Chondrocyte (in vitro differentiated cells): Measurements from ENCODE around the gene IZUMO4. TPM values are rescaled to one million over a fixed set of nuclear protein-coding genes. Genes with fewer than 3 reads are reported as not detected.

Experiments
- DNase-seq: peaks from one replicate; pipeline ENCODE4 v3.0.0; 2021; ENCODE audit warnings: mixed read lengths, low spot score
- H3K27ac Mint-ChIP-seq: one replicate; pipeline ENCODE4 v1.8.0; 2021; ENCODE audit warnings: mild to moderate bottlenecking, moderate library complexity, mixed read lengths; ENCODE audit not compliant: unreplicated experiment
- H3K27me3 Mint-ChIP-seq: 2 replicates; pipeline ENCODE4 v1.8.0; 2021; ENCODE audit warnings: low read depth, mixed read lengths
- H3K36me3 Mint-ChIP-seq: 2 replicates; pipeline ENCODE4 v1.8.0; 2021; ENCODE audit warnings: low read depth, mixed read lengths
- H3K4me1 Mint-ChIP-seq: 2 replicates; pipeline ENCODE4 v1.8.0; 2021; ENCODE audit warnings: low read depth, mild to moderate bottlenecking, mixed read lengths
- H3K4me3 Mint-ChIP-seq: one replicate; pipeline ENCODE4 v1.8.0; 2021; ENCODE audit warnings: mild to moderate bottlenecking, moderate library complexity, mixed read lengths; ENCODE audit not compliant: unreplicated experiment
- H3K9me3 Mint-ChIP-seq: 2 replicates; pipeline ENCODE4 v1.8.0; 2021; ENCODE audit warnings: low read depth, mixed read lengths
- total RNA-seq: library from RNA; stranded (reverse); gene quantifications from 3 replicates; pipeline ENCODE4 v1.2.1, GENCODE V29; 2021
- TF ChIP-seq, protein P1 (sequence below): fragments of 200-600 bp; sonication (generic); IDR thresholded peaks from 2 replicates; pipeline ENCODE4 v1.5.0; 2021; ENCODE audit warnings: antibody characterized with exemption, mild to moderate bottlenecking, moderate library complexity

IZUMO4 gene
- total RNA-seq, 1 donor from 2014 or later = 3.2 TPM

DNA sequence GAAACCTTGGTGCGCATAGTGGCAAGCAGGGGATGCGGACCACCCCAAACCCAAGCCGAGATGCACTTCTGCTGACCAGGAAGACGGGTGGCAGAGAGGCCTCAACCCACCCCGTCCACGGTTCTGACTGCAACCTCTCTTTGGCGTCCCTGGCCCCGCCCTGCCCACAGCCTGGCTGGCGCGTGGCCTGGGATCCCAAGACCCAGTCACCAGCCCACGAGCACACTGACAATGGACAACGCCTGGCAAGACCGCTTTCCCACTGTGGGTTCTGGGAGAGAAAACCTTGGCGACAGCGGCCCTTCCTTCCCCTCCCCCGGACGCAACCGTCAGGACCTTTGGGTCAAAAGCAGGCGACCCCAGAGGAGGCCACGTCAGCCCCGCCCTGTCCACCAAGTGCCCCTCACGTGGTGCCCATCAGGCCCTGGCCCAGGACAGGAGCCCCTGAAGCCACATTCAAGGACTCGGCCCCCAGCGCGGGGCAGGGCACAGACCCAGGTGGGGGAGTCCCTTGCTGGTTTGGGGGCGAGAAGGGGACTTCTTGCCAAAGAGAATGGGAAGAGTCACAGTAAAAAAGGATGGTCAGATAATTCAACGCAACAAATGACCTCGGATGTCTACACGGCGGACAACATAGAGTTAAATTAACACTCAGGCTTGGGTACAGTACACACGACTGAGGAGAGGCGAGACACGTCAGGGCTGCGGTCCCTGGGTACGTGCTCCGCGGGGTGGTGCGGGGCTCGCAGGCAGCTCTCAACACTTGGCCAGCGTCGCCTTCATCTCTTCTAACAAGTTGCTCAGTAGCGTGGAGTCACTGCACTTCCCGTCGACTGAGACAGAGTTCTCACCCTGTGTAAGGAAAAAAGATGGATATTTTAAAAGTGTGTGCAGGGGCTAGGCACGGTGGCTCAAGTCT lies 5.0 kb downstream of the IZUMO4 start:
- no peak for DNase-seq
- Mint-ChIP-seq H3K9me3 (no peaks in the 10 kb centered on the region), H3K4me3 (no peak overlapping the region), H3K36me3 (peaks cover 23% of the 10 kb centered on the region), H3K27me3 (no peaks in the 10 kb centered on the region), H3K4me1 (peaks cover 9% of the 10 kb centered on the region), H3K27ac (no peak overlapping the region)
- TF ChIP-seq, protein P1, sequence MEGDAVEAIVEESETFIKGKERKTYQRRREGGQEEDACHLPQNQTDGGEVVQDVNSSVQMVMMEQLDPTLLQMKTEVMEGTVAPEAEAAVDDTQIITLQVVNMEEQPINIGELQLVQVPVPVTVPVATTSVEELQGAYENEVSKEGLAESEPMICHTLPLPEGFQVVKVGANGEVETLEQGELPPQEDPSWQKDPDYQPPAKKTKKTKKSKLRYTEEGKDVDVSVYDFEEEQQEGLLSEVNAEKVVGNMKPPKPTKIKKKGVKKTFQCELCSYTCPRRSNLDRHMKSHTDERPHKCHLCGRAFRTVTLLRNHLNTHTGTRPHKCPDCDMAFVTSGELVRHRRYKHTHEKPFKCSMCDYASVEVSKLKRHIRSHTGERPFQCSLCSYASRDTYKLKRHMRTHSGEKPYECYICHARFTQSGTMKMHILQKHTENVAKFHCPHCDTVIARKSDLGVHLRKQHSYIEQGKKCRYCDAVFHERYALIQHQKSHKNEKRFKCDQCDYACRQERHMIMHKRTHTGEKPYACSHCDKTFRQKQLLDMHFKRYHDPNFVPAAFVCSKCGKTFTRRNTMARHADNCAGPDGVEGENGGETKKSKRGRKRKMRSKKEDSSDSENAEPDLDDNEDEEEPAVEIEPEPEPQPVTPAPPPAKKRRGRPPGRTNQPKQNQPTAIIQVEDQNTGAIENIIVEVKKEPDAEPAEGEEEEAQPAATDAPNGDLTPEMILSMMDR = no peak

DNA sequence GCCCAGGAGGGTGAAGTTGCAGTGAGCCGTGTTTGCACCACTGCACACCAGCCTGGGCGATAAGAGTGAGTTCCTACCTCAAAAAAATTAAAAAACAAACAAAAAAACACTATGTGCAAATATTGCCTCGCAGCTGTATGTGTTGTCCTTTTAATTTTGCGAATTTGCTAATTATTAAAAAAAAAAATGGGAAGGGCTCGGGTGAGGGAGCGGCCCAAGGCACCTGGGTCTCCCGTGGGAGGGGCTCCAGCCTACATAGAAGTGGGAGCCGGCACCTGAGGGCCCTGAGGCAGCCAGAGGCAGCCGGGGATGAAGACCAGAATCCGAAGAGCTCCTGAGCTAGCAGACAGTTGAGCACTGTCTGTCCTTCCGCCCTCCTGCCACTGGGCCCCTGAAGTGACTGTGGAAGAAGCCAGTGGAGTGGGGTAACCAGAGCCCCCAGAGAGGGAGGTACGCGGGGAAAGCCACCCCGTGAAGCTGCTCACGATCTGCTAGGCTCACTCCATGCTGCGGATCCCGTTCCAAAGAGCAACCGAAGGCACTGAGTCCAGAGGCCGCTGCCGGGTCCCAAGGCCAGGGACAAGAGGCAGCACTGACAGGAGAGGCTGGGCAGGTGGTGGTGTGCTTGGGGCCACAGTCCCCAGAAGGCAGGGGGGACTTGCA lies 6.5 kb downstream of the IZUMO4 start:
- H3K4me3 Mint-ChIP-seq = no peak overlapping the region
- no peaks in the 10 kb centered on the region for H3K9me3 Mint-ChIP-seq
- TF ChIP-seq, protein P1 = no peak
- peaks cover 32% of the 10 kb centered on the region for H3K36me3 Mint-ChIP-seq
- H3K27ac Mint-ChIP-seq = no peak overlapping the region
- H3K4me1 Mint-ChIP-seq = no peaks in the 10 kb centered on the region
- no peaks in the 10 kb centered on the region for H3K27me3 Mint-ChIP-seq
- no peak for DNase-seq

DNA sequence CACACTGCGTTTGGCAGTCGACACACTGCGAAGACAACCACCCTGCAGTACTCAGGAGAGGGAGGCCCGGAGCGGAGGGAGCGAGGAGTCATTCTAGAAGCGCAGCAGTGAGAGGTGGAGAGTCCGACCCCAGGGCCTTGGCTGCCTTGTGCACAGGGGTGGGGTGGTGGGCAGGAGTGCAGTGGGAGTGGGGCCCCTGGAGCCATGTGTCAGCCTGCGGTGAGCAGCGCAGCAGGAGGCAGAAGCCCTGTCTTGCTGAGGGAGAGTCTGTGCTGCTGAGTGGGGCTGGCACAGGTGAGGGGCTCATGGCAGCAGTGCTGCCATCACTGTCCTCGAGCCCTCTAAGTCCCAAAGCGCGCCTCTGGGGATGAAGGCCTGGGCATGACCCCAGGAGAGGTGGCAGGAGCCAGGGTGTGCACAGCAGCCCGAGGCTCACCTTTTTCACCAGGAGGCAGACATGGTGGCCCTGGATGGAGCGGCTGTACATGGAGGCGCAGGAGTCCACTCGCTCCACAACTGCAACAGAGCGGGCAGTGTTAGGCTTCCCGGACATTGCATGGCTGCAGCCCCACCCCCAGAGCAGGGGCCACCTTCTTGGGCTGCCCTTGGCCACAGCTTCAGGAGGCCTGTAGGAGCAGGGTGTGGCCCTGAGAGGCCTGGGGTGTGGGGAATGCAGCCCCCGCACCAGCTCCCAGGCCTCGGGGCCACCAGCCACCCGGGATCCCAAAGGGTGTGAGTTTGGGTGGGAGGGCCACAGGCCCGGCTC lies 11.7 kb downstream of the IZUMO4 start:
- Mint-ChIP-seq H3K4me1 (peaks cover 3% of the 10 kb centered on the region), H3K4me3 (no peak overlapping the region), H3K27me3 (no peaks in the 10 kb centered on the region), H3K9me3 (no peaks in the 10 kb centered on the region), H3K36me3 (peaks cover 38% of the 10 kb centered on the region), H3K27ac (no peak overlapping the region)
- DNase-seq = peak; percentile 83
- TF ChIP-seq, protein P1 = no peak

DNA sequence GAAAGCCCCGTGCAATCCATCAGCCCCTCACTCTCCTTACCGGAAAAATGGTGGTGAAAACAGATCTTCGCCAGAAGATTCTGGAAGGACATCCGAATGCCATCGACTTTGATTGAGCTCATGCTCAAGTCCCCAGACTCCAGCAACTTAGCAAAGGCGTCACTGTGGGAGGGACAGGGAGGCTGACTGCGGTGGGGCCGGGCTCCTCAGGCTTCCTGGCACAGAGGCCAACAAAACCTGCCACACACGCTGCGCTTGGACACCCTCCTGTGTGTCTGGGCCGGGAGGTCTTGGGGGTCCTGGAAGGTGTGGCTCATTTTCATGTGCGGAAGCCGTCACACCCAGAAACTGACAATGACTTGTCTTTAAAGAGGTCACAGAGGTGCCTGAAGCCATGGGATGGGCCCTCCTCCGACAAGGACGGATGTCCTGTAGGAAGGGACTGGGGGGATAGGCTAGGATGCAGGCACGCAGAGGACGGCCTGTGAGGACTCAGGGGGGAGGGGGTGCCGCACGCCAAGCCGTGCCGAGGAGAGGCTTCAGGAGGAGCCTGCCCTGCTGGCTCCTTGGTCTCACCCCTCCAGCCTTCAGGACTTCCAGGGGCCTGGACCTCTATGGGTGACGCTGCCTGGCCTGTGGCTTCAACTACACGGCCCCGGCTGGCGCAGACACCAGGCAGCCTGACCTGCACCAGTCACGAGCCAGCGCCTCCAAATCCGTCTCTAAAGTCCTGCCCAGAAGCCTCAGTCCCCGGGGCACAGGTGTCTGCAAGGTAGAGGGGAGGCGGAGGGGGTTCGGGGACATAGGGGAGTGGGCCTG lies 12.5 kb downstream of the IZUMO4 start:
- Mint-ChIP-seq H3K27ac (no peak overlapping the region), H3K36me3 (peaks cover 39% of the 10 kb centered on the region), H3K4me3 (no peak overlapping the region), H3K4me1 (peaks cover 10% of the 10 kb centered on the region), H3K27me3 (no peaks in the 10 kb centered on the region), H3K9me3 (no peaks in the 10 kb centered on the region)
- TF ChIP-seq, protein P1 = no peak
- DNase-seq = peak; percentile 87
